Left colon (tissue), 2 donors: ENCODE results near the gene CCNT1. TPM values are rescaled to one million over a fixed set of nuclear protein-coding genes. Genes with fewer than 3 reads are reported as not detected.
A peak's percentile ranks its signal among the peaks of the same experiment; 100 is the strongest.
"Not testable (repeated sequence)": the region's sequence is repeated elsewhere in the genome, so short reads cannot be mapped to it uniquely, and the experiment has no call there.

Experiments used
- ATAC-seq: fragments of 200-7000 bp; cut with Tn5 transposase; one replicate; pipeline ENCODE4 v1.9.1; 2020; ENCODE audit warnings: mild to moderate bottlenecking, moderate library complexity
- DNase-seq, 2 donors: peaks; one replicate each; pipeline ENCODE4 v3.0.0-alpha.2; 2020
- intact Hi-C, 2 donors: fragments of 100-400 bp; cut with DNase I in 1 of 2; cut with micrococcal nuclease in 1 of 2; formaldehyde crosslinking; loops; one replicate each; pipeline versions ENCODE4 v1.11.2 to v1.14.0; 2022; cut with DNase I, micrococcal nuclease
- total RNA-seq, 2 donors: library from RNA; stranded (reverse); fragmentation: NEBNext Ultra II Directional; extraction: Animal tissue kit (Norgen Biotek cat#: 25700); gene quantifications; one replicate each; pipeline ENCODE4 v1.2.1, GENCODE V29; 2021
- donor health status: DM: no; HTN: no; CAD: no.
- donor health status: DM: yes; HTN: yes; CAD: no.

The CCNT1 gene
- total RNA-seq, 2 donors from 2014 or later, result 24.8 to 28.4 TPM

- no peak for DNase-seq
- intact Hi-C loops, result no loop called here
- no peak for ATAC-seq
Observed at GRCh38 chr12:48695859-48696258, 20.6 kb downstream of the CCNT1 start.

DNA sequence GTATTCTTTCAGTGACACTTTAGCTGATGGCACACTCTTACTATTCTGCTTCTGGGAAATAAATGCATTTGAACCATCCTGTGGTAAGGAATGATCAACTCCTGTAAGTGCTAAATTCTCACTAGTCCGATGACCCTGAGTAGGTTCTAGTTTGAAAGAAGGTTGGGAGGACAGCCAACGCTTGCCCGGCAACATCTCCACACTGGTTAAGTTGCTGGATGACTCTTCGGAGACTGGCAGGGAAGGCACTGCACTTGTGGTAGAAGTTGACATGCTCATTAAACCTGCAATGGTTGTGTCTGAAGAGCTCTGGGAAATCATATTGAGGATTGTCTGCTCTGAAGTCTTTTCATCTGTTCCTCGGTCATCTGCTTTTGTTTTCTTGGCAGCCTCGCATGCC lies 22.5 kb downstream of the CCNT1 start:
- ATAC-seq, result no peak
- DNase-seq, result no peak
- intact Hi-C loops, result no loop called here

- DNase-seq (no peak), ATAC-seq (no peak)
- intact Hi-C loops, result no loop called here
Observed at GRCh38 chr12:48693572-48693971, 22.9 kb downstream of the CCNT1 start.

DNA sequence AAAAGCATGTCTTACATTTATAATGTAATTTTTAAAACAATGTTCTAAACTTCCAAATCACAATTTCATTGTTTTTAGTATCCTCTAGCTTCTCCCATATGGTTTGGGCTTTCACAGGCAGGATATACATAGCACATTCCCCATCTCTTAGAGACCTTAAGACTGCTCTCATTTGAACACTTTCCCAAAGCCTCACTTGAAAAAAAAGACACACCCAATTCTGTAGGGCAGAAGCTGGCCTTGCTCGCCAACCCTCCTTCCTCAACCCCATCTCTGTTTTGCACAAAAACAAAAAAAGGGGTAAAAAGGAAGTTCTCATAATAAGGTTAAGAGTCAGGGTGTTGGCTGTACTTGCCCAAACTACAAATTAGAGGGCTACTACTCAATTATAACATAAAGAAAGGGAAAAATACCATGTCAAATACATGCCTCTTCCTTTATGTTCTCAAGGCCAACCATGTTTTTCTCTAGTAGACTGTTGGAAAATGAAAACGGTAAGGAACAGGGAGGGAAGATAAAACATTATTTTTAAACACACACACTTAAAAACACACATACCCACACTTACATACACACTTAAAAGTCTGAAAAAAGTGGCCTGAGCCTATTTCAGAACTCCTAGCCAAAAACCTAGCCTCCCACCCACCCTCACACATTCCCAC lies 24.6 kb downstream of the CCNT1 start:
- ATAC-seq (no peak), DNase-seq (no peak)
- intact Hi-C loops, result no loop called here

DNA sequence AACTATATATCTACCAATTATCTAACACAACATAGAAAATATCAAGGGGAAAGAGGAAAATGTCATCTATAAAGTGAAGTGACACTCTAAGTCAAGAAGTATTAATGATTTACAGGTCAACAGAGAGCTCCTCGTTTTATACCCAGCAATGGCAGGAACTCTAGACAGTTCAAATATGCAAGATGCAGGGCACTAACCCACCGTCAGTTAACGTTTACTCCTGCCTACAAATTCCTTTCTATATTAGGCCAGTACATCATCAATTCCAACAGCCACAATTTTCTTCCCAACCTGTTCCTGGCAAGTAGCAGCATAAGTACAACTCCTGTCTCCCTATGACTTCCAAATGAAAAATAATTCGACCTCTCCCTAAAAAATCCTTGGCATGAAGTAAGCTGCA lies 25.5 kb downstream of the CCNT1 start:
- no peak for DNase-seq
- intact Hi-C loops, result no loop called here
- no peak for ATAC-seq

DNA sequence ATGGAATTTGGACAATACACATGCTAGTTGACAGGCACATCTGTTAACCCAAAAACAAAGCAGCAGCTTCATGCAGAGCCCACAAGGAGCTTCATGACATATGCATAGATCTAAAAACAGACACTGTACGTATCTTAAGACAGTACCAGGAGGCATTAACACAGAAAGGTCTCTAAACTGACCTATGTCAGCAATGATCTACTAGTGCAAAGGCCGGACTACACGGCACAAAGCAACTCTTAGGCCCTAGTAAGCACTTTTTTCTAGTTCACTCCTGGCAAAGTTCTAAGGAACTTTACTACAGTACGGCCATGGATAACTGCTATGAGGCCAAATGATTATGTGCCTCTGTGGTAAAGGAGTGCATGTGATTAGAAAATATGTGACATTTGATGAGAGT lies 26.1 kb downstream of the CCNT1 start:
- DNase-seq (no peak), ATAC-seq (no peak)
- intact Hi-C loops, result no loop called here

DNA sequence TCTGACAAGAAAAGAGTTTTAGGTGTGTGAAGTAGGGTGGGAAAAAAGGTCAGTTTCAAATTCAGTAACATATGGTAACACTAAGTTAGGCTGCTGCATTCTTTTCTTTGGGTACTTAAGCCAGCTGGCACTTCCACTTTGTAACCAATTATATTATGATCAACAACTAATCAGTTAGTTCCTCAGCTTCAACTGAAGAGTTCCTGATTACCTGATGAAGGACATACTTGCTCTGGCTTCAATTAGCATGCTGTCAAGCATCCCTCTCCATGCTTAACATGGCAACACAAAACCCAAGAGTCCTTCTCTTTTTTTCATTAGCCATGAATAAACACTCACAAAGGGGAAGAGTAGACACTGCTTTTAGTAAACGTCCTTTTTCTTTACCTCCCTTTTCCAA lies 27.7 kb downstream of the CCNT1 start:
- no peak for ATAC-seq
- intact Hi-C loops, result no loop called here
- no peak for DNase-seq

GRCh38 chr12:48687592-48687991 lies 28.9 kb downstream of the CCNT1 start:
- no peak for ATAC-seq

GRCh38 chr12:48686615-48687334 lies 29.7 kb downstream of the CCNT1 start:
- intact Hi-C loops, result no loop called here
- DNase-seq, result no peak
- ATAC-seq, result no peak

More at GRCh38 chr12:48687592-48687991, 28.9 kb downstream of the CCNT1 start:
- intact Hi-C loops, result no loop called here
- DNase-seq, result no peak

- ATAC-seq, result no peak
- no peak for DNase-seq
- intact Hi-C loops, result no loop called here
Observed at GRCh38 chr12:48686037-48686595, 30.4 kb downstream of the CCNT1 start.

GRCh38 chr12:48683534-48683933 lies 33.0 kb downstream of the CCNT1 start:
- DNase-seq (no peak), ATAC-seq (no peak)
- intact Hi-C loops, result no loop called here

GRCh38 chr12:48682927-48683326 lies 33.6 kb downstream of the CCNT1 start:
- ATAC-seq (no peak), DNase-seq (no peak)
- intact Hi-C loops, result no loop called here

- DNase-seq, ATAC-seq, intact Hi-C loops: not testable (repeated sequence)
Observed at GRCh38 chr12:48682533-48682905, 34.0 kb downstream of the CCNT1 start.

DNA sequence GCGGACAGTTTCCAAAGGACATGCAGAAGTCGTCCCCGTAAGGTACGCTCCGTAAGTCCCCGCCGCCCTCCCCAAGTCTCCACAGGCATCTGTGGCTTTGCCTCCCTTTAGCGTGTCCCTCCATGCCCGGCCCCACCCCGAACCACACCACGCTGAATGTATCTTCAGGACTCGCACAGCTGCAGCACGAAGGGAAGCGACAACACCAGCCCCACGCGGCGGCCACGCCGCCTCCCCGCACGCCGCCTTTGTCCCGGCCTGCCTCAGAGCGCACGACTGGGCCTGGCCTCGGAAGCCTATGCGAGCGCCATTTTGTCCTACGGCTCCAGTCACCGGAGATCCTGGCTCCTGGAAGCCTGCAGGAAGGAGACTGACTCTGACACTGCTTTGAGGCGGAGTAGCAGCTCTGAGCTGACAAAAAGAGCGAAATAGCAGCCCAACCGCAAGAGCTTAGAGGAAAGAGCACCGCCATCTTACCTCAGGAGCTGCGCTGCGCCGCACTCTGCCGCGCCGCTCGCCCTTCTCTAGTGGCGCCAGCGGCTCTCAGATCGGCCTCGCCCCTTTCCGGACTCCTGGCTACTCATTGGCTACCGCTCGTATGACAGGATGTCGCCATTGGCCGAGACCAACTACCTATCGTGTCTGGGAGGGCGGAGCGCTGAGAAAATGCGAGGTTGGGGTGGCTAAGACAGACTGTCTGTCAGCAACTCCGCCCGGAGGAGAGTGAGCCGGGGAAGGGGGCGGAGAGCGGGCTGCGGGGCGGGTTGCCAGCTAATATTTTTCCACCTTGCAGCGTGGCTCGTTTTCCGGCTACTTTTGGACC lies 34.6 kb downstream of the CCNT1 start, which contains the start of gene KANSL2:
TSS of gene KANSL2 (minus strand) at position 529 of the 823 bp plus-strand sequence. CDS start 606 bp downstream, outside the sequence.
- intact Hi-C loops, result no loop called here
- DNase-seq (peak; percentile 97 to 99), ATAC-seq (peak; percentile 95)

DNA sequence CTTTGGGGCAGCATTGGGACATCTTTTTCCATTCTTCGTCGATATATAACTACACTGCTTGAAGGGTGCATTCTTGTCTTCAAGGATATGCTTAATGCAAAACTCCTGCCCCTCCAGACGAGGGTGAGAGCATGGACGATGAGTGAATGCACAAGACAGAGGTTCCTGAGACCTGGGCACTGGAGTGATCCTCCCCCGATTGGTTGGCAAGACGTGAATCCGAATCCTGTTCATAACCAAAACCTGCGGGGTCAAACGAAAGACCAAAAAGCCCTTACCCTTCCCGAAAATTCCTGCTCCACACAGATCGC lies 35.2 kb downstream of the CCNT1 start:
- ATAC-seq (peak; percentile 8), DNase-seq (no peak)
- intact Hi-C loops, result no loop called here

DNA sequence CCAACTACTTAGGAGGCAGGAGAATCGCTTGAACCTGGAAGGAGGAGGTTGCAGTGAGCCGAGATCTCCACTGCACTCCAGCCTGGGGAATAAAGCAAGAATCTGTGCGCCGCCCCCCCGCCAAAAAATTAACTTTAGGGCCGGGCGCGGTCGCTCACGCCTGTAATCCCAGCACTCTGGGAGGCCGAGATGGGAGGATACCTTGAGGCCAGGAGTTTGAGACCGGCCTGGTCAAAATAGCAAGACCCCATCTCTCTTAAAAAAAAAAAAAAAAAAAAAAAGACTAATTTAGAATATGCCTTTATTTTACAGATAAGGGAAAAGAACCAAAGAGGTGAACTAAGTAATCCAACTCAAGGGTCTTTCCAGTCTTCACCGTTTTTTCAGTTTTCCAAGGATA lies 35.6 kb downstream of the CCNT1 start:
- intact Hi-C loops, result no loop called here
- DNase-seq, result peak in 1 of 2 donors; percentile 12
- ATAC-seq, result no peak

DNA sequence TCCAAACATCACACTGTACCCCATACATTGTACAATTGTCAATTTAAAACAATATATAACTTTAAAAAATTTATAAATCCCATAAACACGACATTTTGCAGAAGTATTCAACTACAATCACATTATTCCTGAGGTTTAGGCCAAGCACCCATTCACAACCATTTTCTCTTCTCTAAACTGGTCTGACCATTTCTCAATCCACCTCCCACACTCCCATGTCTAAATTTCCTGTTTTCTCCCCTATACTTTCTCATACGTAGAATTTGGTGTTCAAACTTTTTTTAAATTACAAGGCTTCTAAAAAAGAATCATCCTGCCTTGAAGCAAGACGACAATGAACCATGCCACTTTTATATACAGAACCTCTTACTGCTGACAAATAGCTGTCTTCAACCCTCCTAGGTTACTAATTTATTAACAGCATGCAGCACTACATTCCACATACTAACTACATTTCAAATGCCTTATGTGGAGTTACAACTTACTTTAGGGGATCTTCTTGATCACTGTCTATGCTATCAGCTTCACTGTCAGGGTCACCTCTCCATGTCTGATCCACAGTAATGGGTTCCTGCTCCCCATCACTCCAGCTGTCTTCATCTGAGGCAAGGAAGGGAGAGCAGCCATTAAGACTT lies 37.8 kb downstream of the CCNT1 start:
- no peak for DNase-seq
- intact Hi-C loops, result no loop called here
- ATAC-seq, result no peak

- intact Hi-C loops, result no loop called here
- ATAC-seq (no peak), DNase-seq (no peak)
Observed at GRCh38 chr12:48671231-48671856, 45.2 kb downstream of the CCNT1 start.

GRCh38 chr12:48668996-48669395 lies 47.5 kb downstream of the CCNT1 start:
- DNase-seq, result no peak
- no peak for ATAC-seq
- intact Hi-C loops, result no loop called here
